Measurements from ENCODE around the gene KRT82.

The KRT82 gene

DNA sequence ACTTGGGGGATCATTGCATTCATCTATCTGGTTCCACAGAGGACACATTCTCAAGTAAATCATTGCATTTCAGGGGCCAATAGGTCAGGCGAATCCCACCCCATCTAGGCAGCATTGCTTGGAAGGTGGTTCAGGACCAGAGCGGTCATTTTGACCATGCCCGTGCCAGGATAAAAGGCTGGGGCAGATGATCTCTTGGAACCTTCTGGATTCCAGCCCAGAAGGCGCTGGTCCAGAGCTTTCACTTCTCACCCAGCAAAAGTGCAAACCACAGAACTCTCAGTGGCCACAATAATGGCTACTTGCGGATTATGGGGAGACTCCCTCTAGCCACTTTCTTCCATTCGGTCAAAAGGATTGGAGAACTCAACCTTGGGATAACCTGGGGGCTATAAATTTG is 38.3 kb downstream of the KRT82 start:
- ChIA-PET CTCF (interaction anchor here (0.6 to 7.8 kb wide), 8 partner anchors 8 to 559 kb away, joined by 3 to 122 read pairs (median 3); no protein-coding TSS in a partner anchor), POLR2A (no interaction called here)
- no peak overlapping the region for H3K4me3 ChIP-seq (ENCODE audit: control insufficient read depth in 1 of 7, extremely low read depth in 1 of 7, insufficient read depth in 4 of 7, low read depth in 2 of 7, low read length in 6 of 7)
- no peaks in the 10 kb centered on the region for H3K36me3 ChIP-seq (ENCODE audit: control insufficient read depth in 4 of 4, insufficient read depth in 4 of 4, low read length in 3 of 4)
- no peaks in the 10 kb centered on the region for H3K9me3 ChIP-seq (ENCODE audit: control extremely low read depth in 1 of 5, control insufficient read depth in 4 of 5, insufficient read depth in 2 of 5, low read depth in 1 of 5, low read length in 4 of 5)
- H3K4me1 ChIP-seq (ENCODE audit: control extremely low read depth in 1 of 4, control insufficient read depth in 4 of 4, insufficient read depth in 4 of 4, low read length in 3 of 4): no peaks in the 10 kb centered on the region
- WGBS (ENCODE audit: insufficient coverage): 90% methylated on average over 6 of the region's 6 CpGs
- H3K27ac ChIP-seq (ENCODE audit: insufficient read depth in 1 of 2, low read depth in 1 of 2, low read length in 2 of 2, poor library complexity in 1 of 2, severe bottlenecking in 2 of 2): no peak overlapping the region
- DNase-seq: no peak
- H3K27me3 ChIP-seq (replicated peaks in 2 of 5; ENCODE audit: control insufficient read depth in 4 of 5, insufficient read depth in 5 of 5, low read length in 4 of 5): peaks cover 0 to 18% (median 0%) of the 10 kb centered on the region in 5 experiments

DNA sequence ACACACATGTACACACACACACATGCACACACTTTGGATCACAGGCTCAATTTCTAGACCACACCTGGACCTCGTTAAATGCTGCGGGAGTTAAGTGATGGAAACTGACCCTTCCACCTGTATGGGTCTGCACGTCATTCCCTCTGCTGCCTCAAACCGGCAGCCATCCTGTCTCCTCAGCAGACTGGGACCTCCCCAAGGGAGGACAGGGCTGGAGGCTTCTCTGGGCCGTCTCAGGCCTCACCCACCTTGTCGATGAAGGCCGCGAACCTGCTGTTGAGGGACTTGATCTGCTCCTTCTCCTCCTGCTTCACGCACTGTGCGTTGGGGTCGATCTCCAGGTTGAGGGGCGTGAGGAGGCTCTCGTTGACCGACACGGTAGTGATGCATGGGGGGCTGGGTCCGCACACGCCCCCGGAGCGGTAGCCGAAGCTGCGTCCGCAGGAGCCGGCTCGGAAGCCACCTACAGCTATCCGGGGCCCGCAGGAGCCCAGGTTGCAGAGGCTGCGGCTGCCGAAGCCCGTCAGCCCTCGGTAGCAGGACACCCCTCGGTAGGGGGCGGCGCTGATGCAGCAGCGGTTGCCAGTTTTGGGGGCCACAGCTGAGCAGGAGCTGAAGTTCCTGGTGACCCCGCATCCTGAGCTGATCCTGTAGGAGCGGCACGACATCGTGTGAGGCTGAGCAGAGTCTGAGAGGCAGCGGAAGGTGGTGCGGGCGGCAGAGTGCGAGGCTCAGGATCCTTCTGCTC is 39.2 kb downstream of the KRT82 start, which contains the start of gene KRT85:
KRT85 (minus strand) TSS at position 744 of the 748 bp plus-strand sequence; CDS start at position 668, 76 bp downstream.
- 82% methylated on average over 25 of the region's 42 CpGs for WGBS (ENCODE audit: insufficient coverage)
- H3K9me3 ChIP-seq (ENCODE audit: control extremely low read depth in 1 of 5, control insufficient read depth in 4 of 5, insufficient read depth in 2 of 5, low read depth in 1 of 5, low read length in 4 of 5): no peaks in the 10 kb centered on the region
- no peaks in the 10 kb centered on the region for H3K36me3 ChIP-seq (ENCODE audit: control insufficient read depth in 4 of 4, insufficient read depth in 4 of 4, low read length in 3 of 4)
- no peak for DNase-seq
- CTCF ChIA-PET: interaction anchor here (0.6 to 7.8 kb wide), 3 partner anchors 33 to 514 kb away, joined by 3 to 122 read pairs (median 3); no protein-coding TSS in a partner anchor
- peaks cover 0 to 18% (median 0%) of the 10 kb centered on the region in 5 experiments for H3K27me3 ChIP-seq (replicated peaks in 2 of 5; ENCODE audit: control insufficient read depth in 4 of 5, insufficient read depth in 5 of 5, low read length in 4 of 5)
- H3K4me3 ChIP-seq (ENCODE audit: control insufficient read depth in 1 of 7, extremely low read depth in 1 of 7, insufficient read depth in 4 of 7, low read depth in 2 of 7, low read length in 6 of 7): no peak within 1 kb of the TSS
- no peak within 1 kb of the TSS for H3K27ac ChIP-seq (ENCODE audit: insufficient read depth in 1 of 2, low read depth in 1 of 2, low read length in 2 of 2, poor library complexity in 1 of 2, severe bottlenecking in 2 of 2)
- H3K4me1 ChIP-seq (ENCODE audit: control extremely low read depth in 1 of 4, control insufficient read depth in 4 of 4, insufficient read depth in 4 of 4, low read length in 3 of 4): no peaks in the 10 kb centered on the region
- POLR2A ChIA-PET: no interaction called here

DNA sequence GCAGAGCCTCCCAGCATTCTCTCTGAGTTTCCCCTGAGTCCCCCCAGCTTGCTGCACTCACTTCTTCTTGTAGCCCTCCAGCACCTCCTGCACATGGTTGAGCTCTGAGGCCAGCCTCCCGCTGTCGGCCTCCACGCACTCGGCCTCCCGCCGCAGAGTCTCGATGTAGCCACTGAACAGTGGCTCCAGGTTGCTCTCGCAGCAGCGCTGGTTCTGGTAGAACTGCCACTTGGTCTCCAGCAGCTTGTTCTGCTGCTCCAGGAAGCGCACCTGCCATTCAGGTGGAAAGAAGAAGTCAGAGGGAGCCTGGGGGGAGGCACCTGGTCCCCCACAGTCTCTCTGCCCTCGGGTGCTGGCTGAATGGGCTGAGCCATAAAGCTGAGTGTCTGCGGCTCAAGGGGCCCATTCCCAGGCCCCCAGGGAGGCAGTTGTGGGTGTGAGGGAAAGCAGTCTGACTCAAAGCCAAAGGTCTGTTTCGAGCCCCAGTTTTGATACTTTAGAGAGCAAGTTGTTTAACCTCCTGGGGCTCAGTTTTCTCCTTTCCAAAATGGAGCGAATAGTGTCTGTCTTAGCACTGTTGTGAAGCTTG is 41.1 kb downstream of the KRT82 start:
- DNase-seq: no peak
- no peak overlapping the region for H3K27ac ChIP-seq (ENCODE audit: insufficient read depth in 1 of 2, low read depth in 1 of 2, low read length in 2 of 2, poor library complexity in 1 of 2, severe bottlenecking in 2 of 2)
- WGBS (ENCODE audit: insufficient coverage): 95% methylated on average over 3 of the region's 14 CpGs
- no peak overlapping the region for H3K4me3 ChIP-seq (ENCODE audit: control insufficient read depth in 1 of 7, extremely low read depth in 1 of 7, insufficient read depth in 4 of 7, low read depth in 2 of 7, low read length in 6 of 7)
- no peaks in the 10 kb centered on the region for H3K9me3 ChIP-seq (ENCODE audit: control extremely low read depth in 1 of 5, control insufficient read depth in 4 of 5, insufficient read depth in 2 of 5, low read depth in 1 of 5, low read length in 4 of 5)
- H3K4me1 ChIP-seq (ENCODE audit: control extremely low read depth in 1 of 4, control insufficient read depth in 4 of 4, insufficient read depth in 4 of 4, low read length in 3 of 4): no peaks in the 10 kb centered on the region
- POLR2A ChIA-PET: no interaction called here
- H3K27me3 ChIP-seq (replicated peaks in 2 of 5; ENCODE audit: control insufficient read depth in 4 of 5, insufficient read depth in 5 of 5, low read length in 4 of 5): peaks cover 0 to 18% (median 0%) of the 10 kb centered on the region in 5 experiments
- CTCF ChIA-PET: interaction anchor here (0.9 to 2.1 kb wide), 5 partner anchors 9 to 515 kb away, joined by 3 to 6 read pairs (median 4); no protein-coding TSS in a partner anchor
- no peaks in the 10 kb centered on the region for H3K36me3 ChIP-seq (ENCODE audit: control insufficient read depth in 4 of 4, insufficient read depth in 4 of 4, low read length in 3 of 4)

DNA sequence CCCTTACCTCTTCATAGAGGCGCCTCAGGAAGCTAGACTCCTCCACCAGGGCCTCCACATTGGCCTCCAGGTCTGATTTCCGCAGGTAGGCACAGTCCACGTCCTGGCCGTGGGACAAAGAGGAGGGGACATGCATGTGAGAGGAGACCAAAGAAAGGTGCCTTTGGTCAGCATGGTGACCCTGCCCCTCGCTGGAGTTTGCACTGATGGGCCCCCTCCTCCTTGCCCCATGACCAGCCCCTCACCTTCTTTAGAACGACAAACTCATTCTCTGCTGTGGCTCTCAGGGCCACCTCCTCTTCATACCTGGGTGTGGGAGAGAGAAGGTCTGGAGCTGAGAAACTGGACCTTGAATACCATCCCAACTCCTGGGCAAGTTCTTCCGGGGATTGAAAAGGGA is 42.1 kb downstream of the KRT82 start:
- Histone ChIP-seq H3K36me3 (ENCODE audit: control insufficient read depth in 4 of 4, insufficient read depth in 4 of 4, low read length in 3 of 4) (no peaks in the 10 kb centered on the region), H3K9me3 (ENCODE audit: control extremely low read depth in 1 of 5, control insufficient read depth in 4 of 5, insufficient read depth in 2 of 5, low read depth in 1 of 5, low read length in 4 of 5) (no peaks in the 10 kb centered on the region), H3K4me3 (ENCODE audit: control insufficient read depth in 1 of 7, extremely low read depth in 1 of 7, insufficient read depth in 4 of 7, low read depth in 2 of 7, low read length in 6 of 7) (no peak overlapping the region), H3K4me1 (ENCODE audit: control extremely low read depth in 1 of 4, control insufficient read depth in 4 of 4, insufficient read depth in 4 of 4, low read length in 3 of 4) (no peaks in the 10 kb centered on the region), H3K27me3 (replicated peaks in 2 of 5; ENCODE audit: control insufficient read depth in 4 of 5, insufficient read depth in 5 of 5, low read length in 4 of 5) (peaks cover 0 to 18% (median 0%) of the 10 kb centered on the region in 5 experiments), H3K27ac (ENCODE audit: insufficient read depth in 1 of 2, low read depth in 1 of 2, low read length in 2 of 2, poor library complexity in 1 of 2, severe bottlenecking in 2 of 2) (no peak overlapping the region)
- POLR2A ChIA-PET: no interaction called here
- WGBS (ENCODE audit: insufficient coverage): 91% methylated on average over 6 of the region's 7 CpGs
- no peak for DNase-seq
- CTCF ChIA-PET: interaction anchor here (0.8 to 2.1 kb wide), 4 partner anchors 9 to 36 kb away, joined by 3 to 6 read pairs (median 4); no protein-coding TSS in a partner anchor

DNA sequence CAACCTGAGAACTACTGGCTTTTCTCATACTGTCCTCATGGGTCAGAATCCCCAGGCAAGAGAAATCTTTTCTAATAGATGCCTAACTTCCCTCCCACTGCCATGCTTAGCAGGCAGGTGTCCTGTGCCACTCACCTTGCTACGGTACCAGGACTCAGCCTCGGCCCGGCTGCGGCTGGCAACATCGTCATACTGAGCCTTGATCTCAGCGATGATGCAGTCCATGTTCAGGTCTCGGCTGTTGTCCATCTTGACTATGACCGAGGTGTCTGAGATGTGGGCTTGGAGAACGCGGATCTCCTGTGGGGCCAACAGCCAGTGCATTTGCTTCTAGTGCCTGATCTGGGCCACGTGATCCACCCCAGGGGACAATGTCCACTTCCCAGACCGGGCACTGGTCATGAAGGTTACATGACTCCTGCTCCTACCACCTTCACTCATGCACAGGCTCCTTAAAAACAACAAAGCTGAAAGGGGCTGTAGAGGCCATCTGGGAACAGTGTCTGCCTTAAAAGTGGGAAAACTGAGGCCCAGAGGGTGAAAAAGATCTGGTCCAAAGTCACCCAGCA is 42.9 kb downstream of the KRT82 start:
- no peak for DNase-seq
- Histone ChIP-seq H3K4me3 (ENCODE audit: control insufficient read depth in 1 of 7, extremely low read depth in 1 of 7, insufficient read depth in 4 of 7, low read depth in 2 of 7, low read length in 6 of 7) (no peak overlapping the region), H3K36me3 (ENCODE audit: control insufficient read depth in 4 of 4, insufficient read depth in 4 of 4, low read length in 3 of 4) (no peaks in the 10 kb centered on the region), H3K27ac (ENCODE audit: insufficient read depth in 1 of 2, low read depth in 1 of 2, low read length in 2 of 2, poor library complexity in 1 of 2, severe bottlenecking in 2 of 2) (no peak overlapping the region), H3K27me3 (replicated peaks in 2 of 5; ENCODE audit: control insufficient read depth in 4 of 5, insufficient read depth in 5 of 5, low read length in 4 of 5) (peaks cover 0 to 14% (median 0%) of the 10 kb centered on the region in 5 experiments), H3K9me3 (ENCODE audit: control extremely low read depth in 1 of 5, control insufficient read depth in 4 of 5, insufficient read depth in 2 of 5, low read depth in 1 of 5, low read length in 4 of 5) (no peaks in the 10 kb centered on the region), H3K4me1 (ENCODE audit: control extremely low read depth in 1 of 4, control insufficient read depth in 4 of 4, insufficient read depth in 4 of 4, low read length in 3 of 4) (peaks cover 0 to 8% (median 2%) of the 10 kb centered on the region in 4 experiments)
- POLR2A ChIA-PET: no interaction called here
- WGBS (ENCODE audit: insufficient coverage): 89% methylated on average over 12 of the region's 12 CpGs
- CTCF ChIA-PET: interaction anchor here (0.8 to 2.1 kb wide), 2 partner anchors 10 to 16 kb away, joined by 4 to 6 read pairs; no protein-coding TSS in a partner anchor

DNA sequence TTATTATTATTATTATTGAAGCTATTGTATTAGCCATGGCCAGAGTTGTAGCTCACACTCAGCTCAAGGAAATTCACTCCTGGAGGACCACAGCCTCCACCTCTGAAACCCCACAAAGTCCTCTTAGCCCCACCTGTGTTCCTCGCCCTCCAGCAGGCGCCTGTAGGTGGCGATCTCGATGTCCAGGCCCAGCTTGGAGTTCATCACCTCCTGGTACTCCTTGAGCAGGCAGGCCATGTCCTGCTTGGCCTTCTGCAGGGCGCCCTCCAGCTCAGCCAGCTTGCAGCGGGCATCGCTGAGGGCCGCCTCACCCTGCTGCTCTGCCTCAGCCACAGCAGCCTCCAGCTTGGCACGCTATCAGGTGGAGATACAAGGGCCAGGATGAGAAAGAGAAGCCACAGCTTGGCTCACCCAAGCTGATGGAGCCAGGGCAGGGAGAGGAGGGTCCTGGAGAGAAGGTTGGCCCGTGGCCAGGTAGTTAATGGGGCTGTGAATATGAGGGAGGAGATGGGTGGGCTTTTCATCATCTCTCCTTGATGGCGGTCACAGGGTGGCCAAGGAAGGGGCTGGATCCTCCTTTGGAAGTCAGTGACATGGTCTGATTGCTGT is 43.9 kb downstream of the KRT82 start:
- peaks cover 0 to 8% (median 2%) of the 10 kb centered on the region in 4 experiments for H3K4me1 ChIP-seq (ENCODE audit: control extremely low read depth in 1 of 4, control insufficient read depth in 4 of 4, insufficient read depth in 4 of 4, low read length in 3 of 4)
- H3K36me3 ChIP-seq (ENCODE audit: control insufficient read depth in 4 of 4, insufficient read depth in 4 of 4, low read length in 3 of 4): no peaks in the 10 kb centered on the region
- DNase-seq: no peak
- ChIA-PET CTCF (interaction anchor here (0.7 to 5.4 kb wide), 12 partner anchors 9 to 522 kb away, joined by 3 to 49 read pairs (median 4); no protein-coding TSS in a partner anchor), POLR2A (no interaction called here)
- no peaks in the 10 kb centered on the region for H3K9me3 ChIP-seq (ENCODE audit: control extremely low read depth in 1 of 5, control insufficient read depth in 4 of 5, insufficient read depth in 2 of 5, low read depth in 1 of 5, low read length in 4 of 5)
- peaks cover 0 to 11% (median 0%) of the 10 kb centered on the region in 5 experiments for H3K27me3 ChIP-seq (replicated peaks in 2 of 5; ENCODE audit: control insufficient read depth in 4 of 5, insufficient read depth in 5 of 5, low read length in 4 of 5)
- no peak overlapping the region for H3K4me3 ChIP-seq (ENCODE audit: control insufficient read depth in 1 of 7, extremely low read depth in 1 of 7, insufficient read depth in 4 of 7, low read depth in 2 of 7, low read length in 6 of 7)
- WGBS (ENCODE audit: insufficient coverage): 96% methylated on average over 8 of the region's 11 CpGs
- H3K27ac ChIP-seq (ENCODE audit: insufficient read depth in 1 of 2, low read depth in 1 of 2, low read length in 2 of 2, poor library complexity in 1 of 2, severe bottlenecking in 2 of 2): no peak overlapping the region

Measured in common myeloid progenitor, CD34-positive (primary cell).